AG04450 (cell line): ENCODE results near the gene IGFBP3. TPM values are rescaled to one million over a fixed set of nuclear protein-coding genes. Genes with fewer than 3 reads are reported as not detected.

Experiments used
- CTCF ChIA-PET: fragments of 300-600, 350-600 bp; formaldehyde crosslinking; extraction: SDS; loops from one replicate; lab custom pipeline; 2022; ENCODE audit warnings: antibody characterized with exemption, inconsistent platforms; lab: Charles Lee
- POLR2A ChIA-PET: fragments of 350-600 bp; formaldehyde crosslinking; extraction: SDS; loops from one replicate; lab custom pipeline; 2021; ENCODE audit warnings: antibody characterized with exemption, inconsistent platforms; lab: Yijun Ruan, JAX
- DNase-seq: peaks from one replicate; pipeline ENCODE4 v3.0.0-alpha.2; 2011; ENCODE audit warnings: low read depth, low spot score
- H3K27ac ChIP-seq: one replicate; pipeline ENCODE4 v1.5.1; 2012; ENCODE audit warnings: low read depth, low read length, control low read depth
- H3K27me3 ChIP-seq: one replicate; pipeline ENCODE4 v1.6.0; 2012; ENCODE audit warnings: low read length; ENCODE audit not compliant: control insufficient read depth, insufficient read depth
- H3K4me3 ChIP-seq: 2 replicates; pipeline ENCODE4 v1.5.1; 2011; ENCODE audit warnings: mild to moderate bottlenecking, low read depth, low read length, control low read depth
- H3K9me3 ChIP-seq: 2 replicates; pipeline ENCODE4 v1.5.1; 2012; ENCODE audit warnings: low read length; ENCODE audit not compliant: control insufficient read depth, insufficient read depth
- polyA plus RNA-seq: library from polyadenylated mRNA; depleted of rRNA; stranded (reverse); fragments of >200 nt; gene quantifications from 2 replicates; pipeline ENCODE4 v1.2.3, GENCODE V29; 2011
- TF ChIP-seq, protein P1 (sequence below): IDR thresholded peaks from 2 replicates; pipeline ENCODE4 v1.5.1; 2011; ENCODE audit warnings: low read depth, low read length, control low read depth, inconsistent platforms

IGFBP3 gene
- polyA plus RNA-seq, 1 experiment, result 220 TPM

DNA sequence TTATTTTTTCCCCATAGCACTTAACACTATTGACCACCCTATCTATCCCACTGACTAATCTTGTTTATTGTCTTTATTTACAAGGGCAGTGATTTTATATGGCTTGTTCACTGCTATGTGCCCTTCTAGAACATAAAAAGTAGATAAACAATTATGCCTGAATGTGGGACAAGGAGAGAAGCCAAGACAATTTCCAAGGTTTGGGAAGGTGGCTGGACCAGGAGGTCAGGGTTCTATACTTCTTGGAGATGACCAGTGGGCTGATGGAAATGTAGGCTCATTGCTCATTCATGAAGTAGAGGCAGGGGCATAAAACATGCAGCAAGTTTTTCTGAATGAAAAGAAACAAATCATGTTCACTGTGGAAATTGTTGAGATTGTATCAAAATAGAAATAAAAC lies 11.5 kb downstream of the IGFBP3 start:
- Histone ChIP-seq H3K4me3 (no peak overlapping the region), H3K27me3 (no peaks in the 10 kb centered on the region), H3K27ac (no peak overlapping the region), H3K9me3 (no peaks in the 10 kb centered on the region)
- ChIA-PET CTCF (no interaction called here), POLR2A (no interaction called here)
- DNase-seq, result no peak
- TF ChIP-seq, protein P1, sequence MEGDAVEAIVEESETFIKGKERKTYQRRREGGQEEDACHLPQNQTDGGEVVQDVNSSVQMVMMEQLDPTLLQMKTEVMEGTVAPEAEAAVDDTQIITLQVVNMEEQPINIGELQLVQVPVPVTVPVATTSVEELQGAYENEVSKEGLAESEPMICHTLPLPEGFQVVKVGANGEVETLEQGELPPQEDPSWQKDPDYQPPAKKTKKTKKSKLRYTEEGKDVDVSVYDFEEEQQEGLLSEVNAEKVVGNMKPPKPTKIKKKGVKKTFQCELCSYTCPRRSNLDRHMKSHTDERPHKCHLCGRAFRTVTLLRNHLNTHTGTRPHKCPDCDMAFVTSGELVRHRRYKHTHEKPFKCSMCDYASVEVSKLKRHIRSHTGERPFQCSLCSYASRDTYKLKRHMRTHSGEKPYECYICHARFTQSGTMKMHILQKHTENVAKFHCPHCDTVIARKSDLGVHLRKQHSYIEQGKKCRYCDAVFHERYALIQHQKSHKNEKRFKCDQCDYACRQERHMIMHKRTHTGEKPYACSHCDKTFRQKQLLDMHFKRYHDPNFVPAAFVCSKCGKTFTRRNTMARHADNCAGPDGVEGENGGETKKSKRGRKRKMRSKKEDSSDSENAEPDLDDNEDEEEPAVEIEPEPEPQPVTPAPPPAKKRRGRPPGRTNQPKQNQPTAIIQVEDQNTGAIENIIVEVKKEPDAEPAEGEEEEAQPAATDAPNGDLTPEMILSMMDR, result no peak

DNA sequence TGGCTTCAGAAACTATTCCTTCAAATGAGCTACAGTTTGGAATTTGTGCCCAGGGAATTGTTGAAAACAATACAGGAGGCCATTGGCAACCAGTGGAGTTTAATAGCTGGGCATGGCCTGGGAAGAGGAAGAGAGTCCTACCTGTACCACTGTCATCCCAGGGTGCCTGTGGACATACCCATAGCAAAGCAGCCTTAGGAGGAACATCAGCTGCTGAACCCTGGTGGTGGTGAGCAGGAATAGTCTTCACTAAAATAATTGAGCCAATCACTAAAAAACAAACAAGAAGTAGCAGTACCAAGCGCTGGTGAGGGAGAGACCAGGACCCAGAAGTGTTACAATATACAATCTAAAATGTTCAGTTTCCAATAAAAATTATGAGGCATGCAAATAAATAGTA lies 18.3 kb downstream of the IGFBP3 start:
- Histone ChIP-seq H3K9me3 (no peaks in the 10 kb centered on the region; the same call in 1 of the 2 replicates), H3K27me3 (no peaks in the 10 kb centered on the region), H3K4me3 (no peak overlapping the region), H3K27ac (no peak overlapping the region)
- TF ChIP-seq, protein P1, result peak; percentile 26
- DNase-seq, result no peak
- ChIA-PET POLR2A (no interaction called here), CTCF (interaction anchor here (0.9 to 1.8 kb wide), 3 partner anchors 15 to 1351 kb away, joined by 3 to 8 read pairs (median 6); no protein-coding TSS in a partner anchor)

DNA sequence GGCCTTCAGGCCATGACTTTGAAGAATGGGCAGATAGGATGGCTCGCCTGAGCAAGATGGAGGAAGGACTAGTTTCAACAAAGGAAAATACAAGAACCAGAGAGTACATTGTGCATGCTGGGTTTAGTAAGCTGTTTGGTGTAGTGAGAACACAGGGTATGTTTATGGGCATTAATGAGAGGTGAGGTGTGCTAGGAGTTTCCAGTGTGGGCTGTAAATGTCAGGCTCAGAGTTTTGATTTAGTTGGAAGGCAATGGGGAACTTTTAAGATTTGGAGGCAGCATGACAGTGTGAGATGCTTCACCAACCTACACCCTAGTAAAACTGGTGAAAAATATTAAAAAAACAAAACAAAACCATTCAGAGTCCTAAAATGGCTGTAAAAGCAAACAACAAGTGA lies 19.5 kb downstream of the IGFBP3 start:
- H3K9me3 ChIP-seq, result no peaks in the 10 kb centered on the region; the same call in 1 of the 2 replicates
- H3K27me3 ChIP-seq, result no peaks in the 10 kb centered on the region
- no peak for DNase-seq
- ChIA-PET POLR2A (no interaction called here), CTCF (interaction anchor here (1.8 kb wide), 1 partner anchor 21 kb away, joined by 6 read pairs; no protein-coding TSS in a partner anchor)
- no peak overlapping the region for H3K4me3 ChIP-seq
- H3K27ac ChIP-seq, result no peak overlapping the region
- TF ChIP-seq, protein P1, result no peak

DNA sequence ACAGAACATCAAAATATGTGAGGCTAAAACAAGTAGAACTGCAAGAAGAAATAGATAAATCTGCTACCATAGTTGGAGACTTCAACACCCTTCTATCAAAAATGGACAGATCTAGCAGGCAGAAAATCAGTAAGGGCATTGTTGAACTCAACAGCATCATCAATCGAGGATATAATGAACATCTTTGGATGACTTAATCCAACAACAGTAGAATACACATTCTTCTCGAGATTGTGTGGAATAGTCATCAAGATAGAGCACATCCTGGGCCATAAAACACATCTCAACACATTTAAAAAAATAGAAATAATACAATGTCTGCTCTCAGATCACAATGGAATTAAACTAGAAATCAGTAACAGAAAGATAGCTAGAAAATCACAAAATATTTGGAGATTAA lies 22.9 kb downstream of the IGFBP3 start:
- CTCF ChIA-PET, result no interaction called here
- Histone ChIP-seq H3K4me3 (no peak overlapping the region), H3K27ac (no peak overlapping the region), H3K9me3 (no peaks in the 10 kb centered on the region; the same call in 1 of the 2 replicates), H3K27me3 (peaks cover 6% of the 10 kb centered on the region)
- POLR2A ChIA-PET, result no interaction called here
- no peak for DNase-seq
- TF ChIP-seq, protein P1, result no peak

DNA sequence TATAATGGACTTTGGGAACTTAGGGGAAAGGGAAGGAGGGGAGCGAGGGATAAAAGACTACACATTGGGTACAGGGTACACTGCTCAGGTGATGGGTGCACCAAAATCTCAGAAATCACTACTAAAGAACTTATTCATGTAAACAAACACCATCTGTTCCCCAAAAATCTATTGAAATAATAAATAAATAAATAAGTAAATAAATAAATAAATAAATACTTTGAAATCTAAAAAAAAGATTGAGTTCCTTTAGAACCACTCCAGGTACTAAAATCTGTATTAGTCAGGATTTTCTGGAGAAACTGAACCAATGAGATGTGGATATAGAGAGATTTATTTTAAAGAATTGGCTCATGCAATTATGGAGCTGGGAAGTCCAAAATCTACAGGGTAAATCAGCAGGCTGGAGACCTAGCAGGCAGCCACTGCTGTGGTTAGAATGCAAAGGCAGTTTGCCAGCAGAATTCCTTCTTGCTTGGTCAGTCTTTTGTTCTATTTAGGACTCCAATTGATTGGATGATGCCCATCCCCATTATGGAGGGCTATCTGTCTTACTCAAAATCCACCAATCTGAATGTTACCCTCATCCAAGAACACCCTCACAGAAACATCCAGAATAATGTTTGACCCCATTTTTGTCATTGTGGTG lies 23.9 kb downstream of the IGFBP3 start:
- H3K27ac ChIP-seq, result no peak overlapping the region
- POLR2A ChIA-PET, result no interaction called here
- H3K9me3 ChIP-seq, result no peaks in the 10 kb centered on the region
- peaks cover 6% of the 10 kb centered on the region for H3K27me3 ChIP-seq
- CTCF ChIA-PET, result no interaction called here
- DNase-seq, result no peak
- no peak overlapping the region for H3K4me3 ChIP-seq
- TF ChIP-seq, protein P1, result no peak
